Fibroblast of lung (primary cell): ENCODE data around the gene MYO3B. TPM values are rescaled to one million over a fixed set of nuclear protein-coding genes. Genes with fewer than 3 reads are reported as not detected.

Experiments used
- DNase-seq, 2 donors: peaks; one replicate each; pipeline versions ENCODE4 v3.0.0 to v3.0.0-alpha.2; 2010; ENCODE audit warnings: low read depth in 2 of 2
- H2AFZ ChIP-seq: 2 replicates; pipeline ENCODE4 v1.5.1; 2012; ENCODE audit warnings: low read length, control low read depth, inconsistent platforms
- H3K27ac ChIP-seq: 2 replicates; pipeline ENCODE4 v1.5.1; 2011; ENCODE audit warnings: low read length, control low read depth; ENCODE audit not compliant: insufficient read depth
- H3K27me3 ChIP-seq: 2 replicates; pipeline ENCODE4 v1.5.1; 2011; ENCODE audit warnings: mild to moderate bottlenecking, low read length; ENCODE audit not compliant: control insufficient read depth, insufficient read depth
- H3K36me3 ChIP-seq: 2 replicates; pipeline ENCODE4 v1.5.1; 2011; ENCODE audit warnings: low read length; ENCODE audit not compliant: control insufficient read depth, insufficient read depth
- H3K4me1 ChIP-seq: 2 replicates; pipeline ENCODE4 v1.5.1; 2011; ENCODE audit warnings: low read length; ENCODE audit not compliant: control insufficient read depth, insufficient read depth; ENCODE audit errors: extremely low read depth
- H3K4me2 ChIP-seq: 2 replicates; pipeline ENCODE4 v1.5.1; 2011; ENCODE audit warnings: low read length, control low read depth; ENCODE audit not compliant: insufficient read depth; ENCODE audit errors: extremely low read depth
- H3K4me3 ChIP-seq, 4 experiments: fragments of 200-600 bp in 1 of 4; sonication (generic) in 1 of 4; replicated peaks in 1 of 4; 2 replicates each; pipeline ENCODE4 v1.5.1; 2011 to 2016; ENCODE audit warnings: low read length in 4 of 4, low read depth in 3 of 4, mild to moderate bottlenecking in 3 of 4, control low read depth in 2 of 4, inconsistent platforms in 1 of 4, mixed read lengths in 1 of 4; ENCODE audit not compliant: insufficient read depth in 1 of 4; ENCODE audit errors: control extremely low read depth in 1 of 4
- H3K79me2 ChIP-seq: 2 replicates; pipeline ENCODE4 v1.5.1; 2012; ENCODE audit warnings: mild to moderate bottlenecking, low read length, inconsistent platforms; ENCODE audit not compliant: control insufficient read depth, insufficient read depth
- H3K9ac ChIP-seq: 2 replicates; pipeline ENCODE4 v1.5.1; 2011; ENCODE audit warnings: mild to moderate bottlenecking, low read length, control low read depth; ENCODE audit not compliant: insufficient read depth
- H3K9me3 ChIP-seq: 2 replicates; pipeline ENCODE4 v1.5.1; 2012; ENCODE audit warnings: low read depth, low read length; ENCODE audit not compliant: control insufficient read depth, insufficient read depth
- H4K20me1 ChIP-seq: 2 replicates; pipeline ENCODE4 v1.5.1; 2011; ENCODE audit warnings: low read length; ENCODE audit not compliant: control insufficient read depth, insufficient read depth; ENCODE audit errors: extremely low read depth
- EZH2 ChIP-seq: IDR thresholded peaks from 2 replicates; pipeline ENCODE4 v1.5.1; 2012; ENCODE audit warnings: low read length, control low read depth, mild to moderate bottlenecking; ENCODE audit errors: missing control alignments
- polyA plus RNA-seq, 2 donors: library from polyadenylated mRNA; depleted of rRNA in 1 of 2; stranded (reverse) in 1 of 2; unstranded in 1 of 2; fragments of >200 nt; gene quantifications; 2 replicates each; pipeline ENCODE4 v1.2.1, GENCODE V29; 2011 to 2012; ENCODE audit warnings: missing spikeins in 1 of 2
- total RNA-seq: library from RNA; depleted of rRNA; stranded (reverse); fragments of >200 nt; gene quantifications from 2 replicates; pipeline ENCODE4 v1.2.1, GENCODE V29; 2014
- TF ChIP-seq, protein P1 (sequence below), 2 donors: IDR thresholded peaks in 1 of 2; conservative IDR thresholded peaks in 1 of 2; 1 replicate in 1 of 2; 2 replicates in 1 of 2; pipeline ENCODE4 v1.5.1; 2011 to 2012; ENCODE audit warnings: low read length in 2 of 2, control low read depth in 1 of 2, inconsistent platforms in 1 of 2, low read depth in 1 of 2, mild to moderate bottlenecking in 1 of 2

The MYO3B gene
- total and polyA plus RNA-seq, 2 donors (not counting 1 experiment from before 2014, with no cell fraction given) = 0.06 to 0.50 TPM

GRCh38 chr2:170509452-170510193 lies 331.7 kb downstream of the MYO3B start:
- no peaks in the 10 kb centered on the region for H4K20me1 ChIP-seq
- peaks cover 6% of the 10 kb centered on the region for H3K27me3 ChIP-seq
- no peak overlapping the region for H3K9ac ChIP-seq
- no peak overlapping the region for H3K4me2 ChIP-seq
- no peaks in the 10 kb centered on the region for H3K4me1 ChIP-seq
- TF ChIP-seq, protein P1, sequence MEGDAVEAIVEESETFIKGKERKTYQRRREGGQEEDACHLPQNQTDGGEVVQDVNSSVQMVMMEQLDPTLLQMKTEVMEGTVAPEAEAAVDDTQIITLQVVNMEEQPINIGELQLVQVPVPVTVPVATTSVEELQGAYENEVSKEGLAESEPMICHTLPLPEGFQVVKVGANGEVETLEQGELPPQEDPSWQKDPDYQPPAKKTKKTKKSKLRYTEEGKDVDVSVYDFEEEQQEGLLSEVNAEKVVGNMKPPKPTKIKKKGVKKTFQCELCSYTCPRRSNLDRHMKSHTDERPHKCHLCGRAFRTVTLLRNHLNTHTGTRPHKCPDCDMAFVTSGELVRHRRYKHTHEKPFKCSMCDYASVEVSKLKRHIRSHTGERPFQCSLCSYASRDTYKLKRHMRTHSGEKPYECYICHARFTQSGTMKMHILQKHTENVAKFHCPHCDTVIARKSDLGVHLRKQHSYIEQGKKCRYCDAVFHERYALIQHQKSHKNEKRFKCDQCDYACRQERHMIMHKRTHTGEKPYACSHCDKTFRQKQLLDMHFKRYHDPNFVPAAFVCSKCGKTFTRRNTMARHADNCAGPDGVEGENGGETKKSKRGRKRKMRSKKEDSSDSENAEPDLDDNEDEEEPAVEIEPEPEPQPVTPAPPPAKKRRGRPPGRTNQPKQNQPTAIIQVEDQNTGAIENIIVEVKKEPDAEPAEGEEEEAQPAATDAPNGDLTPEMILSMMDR (conservative IDR thresholded peaks at IDR 0.05 in 1 of 2, IDR thresholded peaks at IDR 0.05 in 1 of 2; ENCODE audit: low read depth in 1 of 2, low read length in 2 of 2) = no peak
- no peak for TF ChIP-seq EZH2
- H3K27ac ChIP-seq = no peak overlapping the region
- no peak overlapping the region for H2AFZ ChIP-seq
- no peaks in the 10 kb centered on the region for H3K79me2 ChIP-seq
- no peak for DNase-seq
- H3K36me3 ChIP-seq = no peaks in the 10 kb centered on the region
- no peaks in the 10 kb centered on the region for H3K9me3 ChIP-seq
- H3K4me3 ChIP-seq = no peak overlapping the region

- no peaks in the 10 kb centered on the region for H3K79me2 ChIP-seq
- no peaks in the 10 kb centered on the region for H3K27me3 ChIP-seq
- DNase-seq = no peak
- H2AFZ ChIP-seq = no peak overlapping the region
- H3K36me3 ChIP-seq = no peaks in the 10 kb centered on the region
- H3K4me2 ChIP-seq = no peak overlapping the region
- no peaks in the 10 kb centered on the region for H3K4me1 ChIP-seq
- H3K27ac ChIP-seq = no peak overlapping the region
- H4K20me1 ChIP-seq = no peaks in the 10 kb centered on the region
- no peak for TF ChIP-seq EZH2
- TF ChIP-seq, protein P1 (conservative IDR thresholded peaks at IDR 0.05 in 1 of 2, IDR thresholded peaks at IDR 0.05 in 1 of 2; ENCODE audit: low read depth in 1 of 2, low read length in 2 of 2) = no peak
- no peaks in the 10 kb centered on the region for H3K9me3 ChIP-seq
- H3K4me3 ChIP-seq = no peak overlapping the region
- no peak overlapping the region for H3K9ac ChIP-seq
These were observed 334.3 kb downstream of the MYO3B start for GRCh38 chr2:170512266-170512665.

GRCh38 chr2:170514140-170514539 lies 336.2 kb downstream of the MYO3B start:
- Histone ChIP-seq H3K79me2 (no peaks in the 10 kb centered on the region), H3K27ac (no peak overlapping the region), H3K4me1 (no peaks in the 10 kb centered on the region), H3K36me3 (no peaks in the 10 kb centered on the region), H3K9ac (no peak overlapping the region), H3K9me3 (no peaks in the 10 kb centered on the region), H2AFZ (no peak overlapping the region), H3K4me3 (no peak overlapping the region), H3K4me2 (no peak overlapping the region), H4K20me1 (no peaks in the 10 kb centered on the region), H3K27me3 (no peaks in the 10 kb centered on the region)
- DNase-seq = no peak
- TF ChIP-seq, protein P1 (conservative IDR thresholded peaks at IDR 0.05 in 1 of 2, IDR thresholded peaks at IDR 0.05 in 1 of 2; ENCODE audit: low read depth in 1 of 2, low read length in 2 of 2) = no peak
- no peak for TF ChIP-seq EZH2
